GM21526 (cell line): ENCODE measurements around the gene MSMO1.

Experiments
- ATAC-seq: cut with Tn5 transposase; IDR thresholded peaks from one replicate; pipeline ENCODE4 v1.9.1; 2021; ENCODE audit warnings: moderate library complexity; ENCODE audit not compliant: unreplicated experiment, low FRiP score

The MSMO1 gene

DNA sequence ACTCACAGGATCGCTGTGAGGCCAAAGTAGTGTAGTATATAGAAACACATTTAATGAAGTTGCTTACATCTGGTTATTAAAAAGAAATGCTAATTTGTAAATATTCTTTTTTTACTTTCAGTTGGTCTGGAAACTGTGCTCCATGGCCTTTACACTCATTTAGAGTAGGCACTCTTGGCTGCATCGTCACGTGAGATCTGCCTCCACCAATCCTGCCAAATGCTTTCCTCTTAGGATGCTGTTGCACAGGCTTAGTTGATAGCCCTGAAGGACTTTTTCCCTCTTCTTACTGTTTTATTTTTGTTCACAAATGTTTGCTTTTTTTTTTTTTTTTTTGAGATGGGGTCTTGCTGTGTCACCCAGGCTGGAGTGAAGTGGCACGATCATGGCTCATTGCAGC is 57.7 kb downstream of the MSMO1 start:
- no peak for ATAC-seq

DNA sequence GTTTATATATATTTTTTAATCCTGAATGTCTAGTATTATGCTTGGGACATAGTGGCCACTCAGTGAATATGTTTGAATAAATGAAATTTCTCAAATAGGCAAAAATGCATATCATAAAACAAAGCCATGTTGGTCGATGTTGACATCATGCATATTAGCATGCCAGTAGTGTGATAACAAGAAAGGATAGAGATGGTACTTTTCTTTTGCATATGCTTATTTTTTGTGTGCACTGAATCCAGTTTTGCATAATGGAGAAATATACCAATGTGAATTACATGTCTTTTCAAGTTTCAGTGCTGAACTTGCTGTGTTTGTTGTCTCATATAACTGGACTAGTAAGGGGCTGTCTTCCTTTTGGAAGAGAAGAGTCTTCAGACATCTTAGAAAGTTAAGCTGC is 58.9 kb downstream of the MSMO1 start:
- ATAC-seq: no peak

DNA sequence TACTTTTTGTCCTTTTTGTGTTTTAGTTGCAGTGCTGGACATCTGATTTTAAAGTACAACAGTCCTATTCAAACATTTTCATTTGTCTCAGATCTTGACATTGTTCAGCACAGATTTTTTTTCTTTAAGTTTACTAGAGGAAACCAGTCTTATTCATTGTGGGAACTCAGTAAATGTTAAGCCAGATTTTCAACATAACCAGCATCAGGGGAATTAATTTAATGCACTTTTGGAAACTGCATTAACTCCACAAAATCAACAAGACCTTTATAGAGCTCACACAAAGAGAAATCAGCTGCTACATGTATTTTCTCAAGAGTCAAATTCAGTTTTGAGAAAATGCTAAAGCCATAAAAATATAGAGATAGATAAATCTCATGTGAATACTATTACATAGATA is 61.3 kb downstream of the MSMO1 start:
- no peak for ATAC-seq
